T-helper 17 cell (primary cell): ENCODE data around the gene CTCFL. TPM values are rescaled to one million over a fixed set of nuclear protein-coding genes. Genes with fewer than 3 reads are reported as not detected.
A peak's percentile ranks its signal among the peaks of the same experiment; 100 is the strongest.
"Not testable (repeated sequence)": the region's sequence is repeated elsewhere in the genome, so short reads cannot be mapped to it uniquely, and the experiment has no call there.

Experiments
- ATAC-seq: fragments of 150-1000 bp; cut with Tn5 transposase; 2 replicates; pipeline ENCODE4 v1.10.0; 2021; ENCODE audit warnings: mild to moderate bottlenecking, moderate library complexity
- DNase-seq, 3 donors: peaks; one replicate each; pipeline versions ENCODE4 v3.0.0 to v3.0.0-alpha.2; 2020 to 2021
- H3K9me3 ChIP-seq: one replicate; pipeline ENCODE4 v1.7.0; 2013; ENCODE audit warnings: low read length, mild to moderate bottlenecking; ENCODE audit not compliant: control insufficient read depth, poor library complexity, severe bottlenecking
- H3K27ac Mint-ChIP-seq: one replicate; pipeline ENCODE4 v1.8.0; 2022; ENCODE audit warnings: mild to moderate bottlenecking, moderate library complexity, mixed read lengths
- H3K27me3 Mint-ChIP-seq: one replicate; pipeline ENCODE4 v1.8.0; 2022; ENCODE audit warnings: mixed read lengths
- H3K36me3 Mint-ChIP-seq: one replicate; pipeline ENCODE4 v1.8.0; 2022; ENCODE audit warnings: low read depth, mixed read lengths
- H3K4me1 Mint-ChIP-seq: one replicate; pipeline ENCODE4 v1.8.0; 2022; ENCODE audit warnings: mild to moderate bottlenecking, mixed read lengths
- H3K4me3 Mint-ChIP-seq: one replicate; pipeline ENCODE4 v1.8.0; 2022; ENCODE audit warnings: mild to moderate bottlenecking, moderate library complexity, mixed read lengths
- total RNA-seq, 4 donors: library from RNA in 2 of 4; stranded (reverse) in 2 of 4; gene quantifications; one replicate each; pipeline ENCODE4 v1.2.3 and lab custom pipeline; 2022 to 2026

CTCFL gene
- total RNA-seq, 2 donors from 2014 or later: not detected

DNA sequence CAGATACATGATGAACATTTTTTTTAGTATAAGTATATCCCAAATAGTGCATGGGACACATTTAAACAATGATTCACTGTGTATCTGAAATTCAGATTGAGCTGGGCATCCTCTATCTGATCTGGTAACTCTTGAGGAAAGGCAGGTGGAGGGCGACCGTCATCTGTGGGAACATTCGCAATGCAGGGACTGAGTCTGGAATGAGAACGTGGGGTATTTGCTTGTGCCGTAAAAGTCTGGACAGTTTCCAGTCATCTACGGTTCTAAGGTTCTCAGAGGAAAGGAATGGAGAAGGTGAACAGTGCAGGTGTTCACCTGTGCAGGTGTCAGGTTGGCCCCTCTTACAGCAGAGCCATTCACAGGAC, 22.6 kb downstream of the CTCFL start:
- no peak for ATAC-seq
- H3K4me1 Mint-ChIP-seq: peaks cover 11% of the 10 kb centered on the region
- peaks cover 3% of the 10 kb centered on the region for H3K36me3 Mint-ChIP-seq
- H3K9me3 ChIP-seq: no peaks in the 10 kb centered on the region
- H3K4me3 Mint-ChIP-seq: no peak overlapping the region
- H3K27me3 Mint-ChIP-seq: peaks cover 49% of the 10 kb centered on the region
- H3K27ac Mint-ChIP-seq: no peak overlapping the region
- no peak for DNase-seq

DNA sequence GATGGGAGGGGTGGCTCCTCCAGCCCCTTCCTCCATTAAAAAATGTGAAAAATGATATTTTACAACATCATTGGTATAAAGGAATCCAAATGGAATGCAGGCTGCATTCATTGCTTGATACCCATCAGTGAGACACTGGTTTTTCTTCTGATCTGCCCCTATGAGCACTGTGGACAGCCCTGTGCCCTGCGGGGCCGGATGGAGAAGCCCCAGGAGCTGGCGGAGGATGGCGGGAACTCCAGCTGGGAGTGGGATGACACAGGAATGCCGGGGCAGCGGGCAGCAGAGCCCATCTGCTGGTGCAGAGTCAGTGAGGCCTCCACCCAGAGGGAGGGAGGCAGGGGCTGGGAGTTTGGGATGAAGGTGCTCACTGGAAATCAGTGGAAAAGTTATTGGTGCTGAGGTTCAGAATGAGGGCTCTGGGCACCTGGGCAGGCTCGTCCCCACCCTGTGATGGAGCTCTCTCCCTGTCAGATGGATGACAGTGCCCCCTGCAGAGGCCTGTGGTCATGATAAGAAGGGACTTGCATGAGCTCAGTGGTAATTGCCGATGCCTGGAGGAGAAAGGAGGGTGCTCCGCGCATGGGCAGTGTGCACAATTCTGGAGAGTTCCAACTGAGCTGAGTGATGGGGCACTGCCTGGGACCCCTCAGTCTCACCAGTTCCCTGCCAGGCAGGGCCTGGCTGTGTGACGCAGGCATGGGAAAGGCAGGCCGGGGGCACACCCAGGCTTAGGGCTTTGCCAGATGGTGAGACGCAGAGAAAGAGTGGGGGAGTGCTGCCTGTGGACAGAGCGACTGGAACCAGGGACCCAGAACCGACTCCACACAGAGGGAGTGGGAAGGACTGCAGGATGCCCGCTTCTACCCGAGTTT, 23.2 kb downstream of the CTCFL start:
- ATAC-seq: no peak
- H3K9me3 ChIP-seq: no peaks in the 10 kb centered on the region
- no peak for DNase-seq
- Mint-ChIP-seq H3K36me3 (peaks cover 3% of the 10 kb centered on the region), H3K4me1 (peaks cover 11% of the 10 kb centered on the region), H3K4me3 (no peak overlapping the region), H3K27me3 (peaks cover 55% of the 10 kb centered on the region), H3K27ac (no peak overlapping the region)

DNA sequence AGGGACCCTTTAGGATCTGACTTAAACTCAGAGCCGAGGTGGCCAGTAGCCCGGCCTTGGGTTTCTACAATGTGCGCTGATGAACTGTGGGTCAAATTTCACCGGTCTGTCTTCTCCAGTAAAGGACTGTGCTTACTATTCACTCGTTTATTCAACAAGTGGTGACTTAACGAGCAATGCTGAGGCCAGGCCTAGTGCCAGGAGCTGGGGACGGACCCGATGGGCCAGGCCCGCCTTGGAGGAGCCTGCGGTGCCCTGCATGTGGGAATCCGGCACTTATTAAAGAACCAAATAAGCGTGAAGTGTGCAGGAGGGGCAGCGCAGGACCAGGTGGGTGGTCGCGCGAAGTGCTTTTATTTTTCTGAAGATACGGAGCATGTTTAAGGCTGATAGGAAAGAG, 24.0 kb downstream of the CTCFL start:
- ATAC-seq: no peak
- no peak for DNase-seq
- Mint-ChIP-seq H3K27ac (no peak overlapping the region), H3K4me1 (peaks cover 11% of the 10 kb centered on the region), H3K4me3 (no peak overlapping the region), H3K27me3 (peaks cover 59% of the 10 kb centered on the region), H3K36me3 (peaks cover 3% of the 10 kb centered on the region)
- no peaks in the 10 kb centered on the region for H3K9me3 ChIP-seq

DNA sequence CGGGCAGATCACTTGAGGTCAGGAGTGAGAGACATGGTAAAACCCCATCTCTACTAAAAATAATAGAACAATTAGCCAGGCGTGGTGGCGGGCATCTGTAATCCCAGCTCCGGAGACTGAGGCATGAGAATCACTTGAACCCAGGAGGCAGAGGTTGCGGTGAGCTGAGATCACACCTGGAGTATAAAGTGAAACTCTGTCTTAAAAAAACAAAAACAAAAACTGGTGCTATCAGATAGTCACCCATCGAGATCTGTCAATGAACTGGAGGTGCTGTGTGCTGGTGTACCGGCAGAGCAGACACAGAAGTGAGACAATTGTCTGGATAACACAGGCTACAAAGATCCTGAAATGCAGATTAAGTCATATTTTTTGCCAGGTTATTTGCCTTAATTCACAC, 24.7 kb downstream of the CTCFL start:
- Mint-ChIP-seq H3K4me1 (peaks cover 12% of the 10 kb centered on the region), H3K4me3 (no peak overlapping the region), H3K27ac (no peak overlapping the region), H3K36me3 (peaks cover 3% of the 10 kb centered on the region), H3K27me3 (peaks cover 54% of the 10 kb centered on the region)
- ATAC-seq (no peak), DNase-seq (no peak)
- no peaks in the 10 kb centered on the region for H3K9me3 ChIP-seq

DNA sequence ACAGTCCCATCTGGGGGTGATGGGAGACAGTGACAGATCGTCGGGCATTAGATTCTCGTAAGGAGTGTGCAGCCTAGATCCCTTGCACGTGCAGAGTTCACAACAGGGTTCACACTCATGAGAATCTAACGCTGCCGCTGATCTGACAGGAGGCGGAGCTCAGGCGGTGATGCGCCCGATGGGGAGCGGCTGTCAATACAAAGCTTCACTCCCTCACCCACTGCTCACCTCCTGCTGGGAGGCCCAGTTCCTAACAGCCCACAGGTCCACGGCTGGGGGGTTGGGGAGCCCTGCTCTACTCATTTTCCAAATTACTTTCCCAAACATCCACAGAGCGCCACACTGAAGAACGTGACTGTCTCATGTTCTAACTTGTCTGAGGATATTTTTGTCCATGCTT, 25.3 kb downstream of the CTCFL start:
- no peaks in the 10 kb centered on the region for H3K9me3 ChIP-seq
- ATAC-seq: no peak
- no peak for DNase-seq
- Mint-ChIP-seq H3K4me1 (peaks cover 15% of the 10 kb centered on the region), H3K27ac (no peak overlapping the region), H3K36me3 (peaks cover 3% of the 10 kb centered on the region), H3K4me3 (no peak overlapping the region), H3K27me3 (peaks cover 54% of the 10 kb centered on the region)

DNA sequence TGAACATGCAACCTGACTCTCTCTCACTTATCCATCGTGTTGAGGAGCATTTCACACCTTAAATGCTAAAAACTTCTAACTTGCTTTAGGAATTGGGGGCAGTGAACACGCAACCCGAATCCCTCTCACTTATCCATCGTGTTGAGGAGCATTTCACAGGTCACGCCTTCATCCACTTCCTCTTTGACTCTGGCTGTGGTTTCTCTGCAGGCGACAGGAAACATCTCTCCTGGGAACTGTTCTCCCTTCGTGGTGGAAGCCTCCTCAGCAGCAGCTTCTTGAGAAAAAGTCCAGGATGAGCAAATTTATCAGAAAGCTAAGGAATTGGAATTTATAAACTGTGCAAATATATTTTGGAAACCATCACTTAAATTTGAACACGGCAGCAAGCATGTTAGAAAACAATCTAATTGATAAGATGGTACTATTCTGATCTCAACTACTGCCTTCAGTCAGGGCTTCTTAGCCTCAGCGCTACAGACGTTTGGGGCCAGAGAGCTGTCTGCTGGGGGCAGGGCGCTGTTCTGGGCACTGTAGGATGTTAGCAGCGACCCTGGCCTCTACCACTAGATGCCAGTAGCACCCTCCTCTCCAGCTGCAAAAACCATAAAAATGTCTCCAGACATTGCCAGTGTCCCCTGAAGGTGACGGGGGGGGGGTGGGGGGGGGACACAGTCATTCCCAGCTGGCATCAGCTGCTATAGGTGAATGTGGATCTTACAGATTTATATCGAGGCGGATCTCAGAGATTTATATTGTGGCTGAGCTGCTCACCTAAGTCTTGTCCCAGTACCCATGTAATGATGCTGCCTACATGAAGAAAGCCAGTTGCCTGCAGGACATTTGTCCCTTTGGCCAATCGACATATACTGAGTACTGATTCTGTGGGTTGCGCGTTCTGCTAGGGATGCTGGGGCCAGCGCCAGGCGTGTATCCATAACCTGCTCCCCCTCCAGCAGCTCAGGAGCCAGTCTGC, 26.2 kb downstream of the CTCFL start:
- H3K36me3 Mint-ChIP-seq: peaks cover 3% of the 10 kb centered on the region
- no peaks in the 10 kb centered on the region for H3K9me3 ChIP-seq
- no peak overlapping the region for H3K4me3 Mint-ChIP-seq
- peaks cover 54% of the 10 kb centered on the region for H3K27me3 Mint-ChIP-seq
- ATAC-seq (peak; percentile 78), DNase-seq (no peak)
- H3K27ac Mint-ChIP-seq: no peak overlapping the region
- H3K4me1 Mint-ChIP-seq: peaks cover 17% of the 10 kb centered on the region

DNA sequence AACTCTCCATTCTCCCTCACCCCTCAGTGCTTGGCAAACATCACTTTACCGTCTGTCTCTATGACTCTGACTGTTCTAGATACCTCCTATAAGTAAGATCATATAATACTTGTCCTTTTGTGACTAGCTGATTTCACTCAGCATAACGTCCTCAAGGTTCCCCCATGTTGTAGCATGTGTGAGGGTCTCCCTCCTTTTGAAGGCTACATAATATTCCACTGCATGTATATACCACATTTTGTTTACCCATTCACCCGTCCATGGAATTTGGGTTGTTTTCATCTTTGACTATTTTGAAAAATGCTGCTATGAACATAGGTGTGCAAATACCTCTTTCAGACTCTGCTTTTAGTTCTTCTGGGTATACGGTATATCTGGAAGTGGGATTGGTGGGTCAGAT, 28.3 kb downstream of the CTCFL start:
- H3K36me3 Mint-ChIP-seq: no peaks in the 10 kb centered on the region
- H3K4me3 Mint-ChIP-seq: no peak overlapping the region
- ATAC-seq (no peak), DNase-seq (no peak)
- H3K9me3 ChIP-seq: no peaks in the 10 kb centered on the region
- peaks cover 13% of the 10 kb centered on the region for H3K4me1 Mint-ChIP-seq
- peaks cover 33% of the 10 kb centered on the region for H3K27me3 Mint-ChIP-seq
- H3K27ac Mint-ChIP-seq: no peak overlapping the region

DNA sequence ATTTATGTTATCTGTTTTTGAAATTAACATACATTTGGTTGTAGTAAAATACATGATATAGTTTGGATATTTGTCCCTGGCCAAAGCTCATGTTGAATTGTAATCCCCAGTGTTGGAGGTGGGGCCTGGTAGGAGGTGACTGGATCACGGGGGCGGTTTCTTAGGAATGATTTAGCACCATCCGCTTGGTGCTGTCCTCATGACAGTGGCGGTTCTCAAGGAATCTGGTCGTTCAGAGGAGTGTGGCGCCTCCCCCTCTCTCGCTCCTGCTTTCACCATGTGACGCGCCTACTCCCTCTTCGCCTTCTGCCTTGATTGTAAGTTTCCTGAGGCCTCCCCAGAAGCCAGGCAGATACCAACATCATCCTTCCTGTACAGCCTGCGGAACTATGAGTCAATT, 29.0 kb downstream of the CTCFL start:
- no peak for DNase-seq
- Mint-ChIP-seq H3K27ac (no peak overlapping the region), H3K4me3 (no peak overlapping the region), H3K4me1 (peaks cover 14% of the 10 kb centered on the region), H3K27me3 (peaks cover 27% of the 10 kb centered on the region), H3K36me3 (no peaks in the 10 kb centered on the region)
- H3K9me3 ChIP-seq: no peaks in the 10 kb centered on the region
- no peak for ATAC-seq

DNA sequence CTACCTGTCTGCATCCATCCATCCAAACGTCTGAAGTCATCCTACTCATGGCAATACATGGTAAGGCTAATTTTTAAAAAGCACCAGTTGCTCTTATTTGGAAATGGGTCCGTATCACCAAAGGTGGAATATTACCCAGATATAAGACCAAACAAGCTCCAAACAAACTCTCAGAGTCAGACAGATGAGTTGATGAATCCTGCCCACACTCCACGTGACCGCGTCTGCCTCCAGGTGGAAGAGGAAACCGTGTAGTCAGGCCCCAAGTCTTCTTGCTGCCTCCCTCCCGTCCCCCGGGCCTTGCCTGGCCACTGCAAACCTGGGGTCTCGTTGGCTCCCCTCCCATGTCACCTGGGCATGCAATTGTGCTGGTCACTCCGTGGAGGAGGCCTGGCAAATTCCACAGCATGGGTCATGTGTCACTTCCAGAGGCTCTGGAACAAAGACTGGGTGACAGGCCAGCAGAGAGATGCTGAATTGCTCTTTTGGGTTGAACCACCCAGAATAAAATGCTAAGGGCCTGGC, 31.8 kb downstream of the CTCFL start:
- Mint-ChIP-seq H3K27ac (no peak overlapping the region), H3K36me3 (peaks cover 3% of the 10 kb centered on the region)

DNA sequence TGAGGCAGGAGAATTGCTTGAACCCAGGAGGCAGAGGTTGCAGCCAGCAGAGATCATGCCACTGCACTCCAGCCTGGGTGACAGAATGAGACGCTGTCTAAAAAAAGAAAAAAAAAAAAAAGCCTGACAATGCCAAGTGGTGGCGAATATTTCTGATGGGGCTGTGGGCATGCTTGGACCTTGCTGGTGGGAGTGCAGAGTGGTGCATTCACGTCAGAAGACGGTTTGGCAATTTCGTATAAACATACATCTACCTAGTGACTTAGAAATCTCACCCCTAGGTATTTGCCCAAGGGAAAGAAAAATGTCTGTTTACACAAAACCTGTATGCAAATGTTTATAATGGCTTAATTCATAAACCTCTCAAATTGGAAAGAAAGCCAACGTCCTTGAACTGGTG, 33.6 kb downstream of the CTCFL start:
- no peak overlapping the region for H3K4me3 Mint-ChIP-seq
- peaks cover 3% of the 10 kb centered on the region for H3K36me3 Mint-ChIP-seq
- DNase-seq (no peak), ATAC-seq (no peak)
- H3K9me3 ChIP-seq: no peaks in the 10 kb centered on the region
- peaks cover 15% of the 10 kb centered on the region for H3K27me3 Mint-ChIP-seq
- H3K27ac Mint-ChIP-seq: no peak overlapping the region
- peaks cover 11% of the 10 kb centered on the region for H3K4me1 Mint-ChIP-seq

More for the DNA sequence above, 31.8 kb downstream of the CTCFL start:
- no peaks in the 10 kb centered on the region for H3K9me3 ChIP-seq
- ATAC-seq: no peak
- no peak for DNase-seq
- Mint-ChIP-seq H3K4me1 (peaks cover 11% of the 10 kb centered on the region), H3K4me3 (no peak overlapping the region), H3K27me3 (peaks cover 27% of the 10 kb centered on the region)

DNA sequence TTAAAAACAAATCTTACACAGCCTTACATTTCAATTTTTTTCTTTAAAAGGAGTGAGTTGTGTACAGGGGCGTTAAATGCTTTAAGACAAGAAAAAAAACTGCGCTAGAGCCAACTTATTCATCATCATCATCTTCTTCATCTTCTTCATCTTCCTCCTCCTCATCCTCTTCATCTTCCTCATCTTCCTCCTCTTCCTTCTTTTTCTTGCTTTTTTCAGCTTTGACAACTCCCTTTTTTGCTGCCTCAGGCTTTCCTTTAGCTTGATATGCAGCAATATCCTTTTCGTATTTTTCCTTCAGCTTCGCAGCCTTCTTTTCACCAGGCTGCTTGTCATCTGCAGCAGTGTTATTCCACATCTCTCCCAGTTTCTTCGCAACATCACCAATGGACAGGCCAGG, 36.7 kb downstream of the CTCFL start:
- not testable (repeated sequence) for H3K36me3 Mint-ChIP-seq, H3K27ac Mint-ChIP-seq, H3K9me3 ChIP-seq, H3K4me1 Mint-ChIP-seq, ATAC-seq, DNase-seq
- peaks cover 21% of the 10 kb centered on the region for H3K27me3 Mint-ChIP-seq
- peak overlapping the region; percentile 49 for H3K4me3 Mint-ChIP-seq

DNA sequence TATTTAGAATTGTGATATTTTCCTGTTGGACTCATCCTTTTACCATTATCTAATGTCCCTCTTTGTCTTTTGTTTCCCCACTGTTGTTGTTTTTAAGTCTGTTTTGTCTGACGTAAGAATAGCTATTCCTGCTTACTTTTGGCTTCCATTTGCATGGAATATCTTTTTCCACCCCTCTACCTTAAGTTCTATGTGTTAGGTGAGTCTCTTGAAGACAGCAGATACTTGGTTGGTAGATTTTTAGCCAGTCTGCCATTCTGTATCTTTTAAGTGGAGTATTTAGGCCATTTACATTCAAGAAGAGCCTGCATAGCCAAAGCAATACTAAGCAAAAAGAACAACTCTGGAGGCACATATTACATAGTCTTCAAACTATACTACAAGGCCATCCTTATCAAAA, 39.2 kb downstream of the CTCFL start:
- no peak for DNase-seq
- H3K9me3 ChIP-seq: no peaks in the 10 kb centered on the region
- H3K4me1 Mint-ChIP-seq: peaks cover 7% of the 10 kb centered on the region

DNA sequence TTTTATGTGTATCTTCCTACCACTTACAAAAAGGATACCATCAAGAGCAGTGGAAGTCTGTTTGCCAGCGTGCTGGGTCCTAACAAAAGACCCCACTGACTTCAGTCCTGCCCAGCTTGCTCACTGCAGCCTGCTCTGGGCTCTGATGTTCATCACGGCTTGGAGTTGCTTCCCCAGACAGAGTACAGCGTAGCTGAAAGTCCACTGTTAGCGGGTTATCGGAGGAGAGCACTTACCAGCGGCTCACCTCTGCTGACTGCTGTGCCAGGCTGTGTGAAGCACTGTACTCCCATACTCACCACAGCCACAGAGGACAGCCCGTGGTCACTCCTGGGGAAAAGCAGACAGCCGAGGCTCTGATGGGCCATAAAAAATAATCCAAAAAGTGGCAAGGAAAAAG, 40.2 kb downstream of the CTCFL start:
- Mint-ChIP-seq H3K4me1 (peaks cover 7% of the 10 kb centered on the region), H3K4me3 (no peak overlapping the region), H3K27me3 (peaks cover 23% of the 10 kb centered on the region), H3K27ac (no peak overlapping the region), H3K36me3 (peaks cover 3% of the 10 kb centered on the region)
- H3K9me3 ChIP-seq: no peaks in the 10 kb centered on the region
- DNase-seq: no peak
- ATAC-seq: no peak

More for the DNA sequence above, 39.2 kb downstream of the CTCFL start:
- peaks cover 23% of the 10 kb centered on the region for H3K27me3 Mint-ChIP-seq
- ATAC-seq: no peak
- H3K36me3 Mint-ChIP-seq: peaks cover 3% of the 10 kb centered on the region
- no peak overlapping the region for H3K4me3 Mint-ChIP-seq
- no peak overlapping the region for H3K27ac Mint-ChIP-seq
